ENCODE data around the gene WFDC1. TPM values are rescaled to one million over a fixed set of nuclear protein-coding genes. Genes with fewer than 3 reads are reported as not detected.

WFDC1 gene
- polyA plus RNA-seq, 1 of the 3 experiments (the other 2 are of a cell fraction), result 0.03 TPM

GRCh38 chr16:84350685-84351400 is 56.2 kb downstream of the WFDC1 start (continued):
- no peak for TF ChIP-seq PBX3 (IDR thresholded peaks at IDR 0.05)
- no peak for TF ChIP-seq POLR2AphosphoS5 (IDR thresholded peaks at IDR 0.05; ENCODE audit: low read depth, low read length)
- no peak for TF ChIP-seq NFIC (IDR thresholded peaks at IDR 0.05; ENCODE audit: borderline replicate concordance)
- TF ChIP-seq EP300 (IDR thresholded peaks at IDR 0.05; ENCODE audit: borderline replicate concordance in 1 of 2, low read depth in 1 of 2, low read length in 1 of 2), result no peak

- TF ChIP-seq USF2 (IDR thresholded peaks at IDR 0.05; ENCODE audit: borderline replicate concordance, low read depth, low read length), result no peak
- no peak for TF ChIP-seq RCOR1 (IDR thresholded peaks at IDR 0.05; ENCODE audit: low read length)
- no peak for TF ChIP-seq REST (IDR thresholded peaks at IDR 0.05; ENCODE audit: low read depth, low read length)
- TF ChIP-seq RAD21 (IDR thresholded peaks at IDR 0.05; ENCODE audit: low read length), result no peak
- no peak for TF ChIP-seq MXI1 (IDR thresholded peaks at IDR 0.05; ENCODE audit: low read depth, low read length)
- TF ChIP-seq JUND (IDR thresholded peaks at IDR 0.05), result no peak
- no peak for TF ChIP-seq SMC3 (IDR thresholded peaks at IDR 0.05; ENCODE audit: low read depth, low read length)
- TF ChIP-seq TEAD4 (IDR thresholded peaks at IDR 0.05; ENCODE audit: borderline replicate concordance, insufficient read depth), result no peak
- no peak for TF ChIP-seq FOXM1 (IDR thresholded peaks at IDR 0.05; ENCODE audit: low read depth)
- TF ChIP-seq PBX3 (IDR thresholded peaks at IDR 0.05), result no peak
- TF ChIP-seq CHD2 (IDR thresholded peaks at IDR 0.05; ENCODE audit: low read length, partially characterized antibody), result no peak
- no peak for TF ChIP-seq IRF3 (IDR thresholded peaks at IDR 0.05; ENCODE audit: low read depth, low read length)
- TF ChIP-seq RFX5 (IDR thresholded peaks at IDR 0.05; ENCODE audit: low read length), result no peak
- TF ChIP-seq ELF1 (IDR thresholded peaks at IDR 0.05), result no peak
- no peak for TF ChIP-seq TCF12 (IDR thresholded peaks at IDR 0.05)
- no peak for TF ChIP-seq GABPA (IDR thresholded peaks at IDR 0.05; ENCODE audit: low read depth)
- no peak for TF ChIP-seq NRF1 (IDR thresholded peaks at IDR 0.05; ENCODE audit: low read depth, low read length)
- no peak for TF ChIP-seq SIN3A (IDR thresholded peaks at IDR 0.05; ENCODE audit: borderline replicate concordance, low read depth, low read length)
- TF ChIP-seq FOSL2 (IDR thresholded peaks at IDR 0.05; ENCODE audit: borderline replicate concordance, low read depth), result no peak
- WGBS (ENCODE audit: low lambda C conversion rate), result 64% methylated on average over 8 of the region's 8 CpGs
- Histone ChIP-seq H3K4me3 (ENCODE audit: low read depth in 2 of 2, low read length in 1 of 2) (no peak overlapping the region), H3K4me2 (no peak overlapping the region), H3F3A (replicated peaks; ENCODE audit: insufficient read depth) (no peaks in the 10 kb centered on the region), H3K4me1 (ENCODE audit: control insufficient read depth in 1 of 2, insufficient read depth in 2 of 2, low read depth in 1 of 2, low read length in 1 of 2) (no peaks in the 10 kb centered on the region), H3K9me2 (no peaks in the 10 kb centered on the region), H3K27ac (ENCODE audit: low read depth in 2 of 2, low read length in 1 of 2) (no peak overlapping the region), H3K36me3 (replicated peaks in 1 of 2; ENCODE audit: control insufficient read depth in 1 of 2, insufficient read depth in 2 of 2, low read length in 1 of 2) (no peaks in the 10 kb centered on the region), H3K9ac (no peak overlapping the region), H2AFZ (ENCODE audit: low read depth) (no peak overlapping the region), H3K27me3 (ENCODE audit: insufficient read depth) (peaks cover 22% of the 10 kb centered on the region; the same call in 1 of the 2 replicates), H4K20me1 (ENCODE audit: insufficient read depth) (no peaks in the 10 kb centered on the region), H3K79me2 (ENCODE audit: insufficient read depth) (no peaks in the 10 kb centered on the region), H3K9me3 (no peaks in the 10 kb centered on the region)
- CTCF ChIA-PET, result interaction anchor here (1.7 kb wide), 1 partner anchor 155 kb away, joined by 4 read pairs; no protein-coding TSS in a partner anchor
- no peak for DNase-seq
- POLR2A ChIA-PET, result interaction anchor here (0.6 kb wide), 1 partner anchor 79 kb away, joined by 3 read pairs; no protein-coding TSS in a partner anchor
These were observed 57.0 kb downstream of the WFDC1 start for GRCh38 chr16:84351630-84352029.
